HL-60 (cell line): Measurements from ENCODE around the gene NUDT3.

ENCODE experiments used
- CTCF ChIP-seq: IDR thresholded peaks from one replicate; pipeline ENCODE4 v1.5.1; 2011; ENCODE audit warnings: low read length, control low read depth, inconsistent platforms; ENCODE audit not compliant: insufficient read depth
- GABPA ChIP-seq: IDR thresholded peaks from 2 replicates; pipeline ENCODE4 v1.6.1; 2012; ENCODE audit warnings: low read depth
- POLR2AphosphoS5 ChIP-seq: IDR thresholded peaks from 2 replicates; pipeline ENCODE4 v1.6.1; 2012; ENCODE audit warnings: low read depth
- REST ChIP-seq: IDR thresholded peaks from 2 replicates; pipeline ENCODE4 v1.6.1; 2012; ENCODE audit warnings: low read depth; ENCODE audit not compliant: insufficient replicate concordance
- SPI1 ChIP-seq: IDR thresholded peaks from 2 replicates; pipeline ENCODE4 v1.6.1; 2012; ENCODE audit warnings: low read depth, mild to moderate bottlenecking, borderline replicate concordance

- no peak for TF ChIP-seq CTCF
- no peak for TF ChIP-seq POLR2AphosphoS5
- no peak for TF ChIP-seq SPI1
- no peak for TF ChIP-seq REST
- no peak for TF ChIP-seq GABPA
These were observed 149.2 kb downstream of the NUDT3 start for GRCh38 chr6:34243131-34243771.
